SK-N-SH treated with all-trans-retinoic acid at 6 μM for 48 hours (cell line): ENCODE measurements around the gene ZNF814.

Source experiments
- ATAC-seq: fragments of 200-7000 bp; cut with Tn5 transposase; 3 replicates; pipeline ENCODE4 v1.9.1; 2020; ENCODE audit warnings: mild to moderate bottlenecking, moderate library complexity
- ARNTL ChIP-seq: fragments of 450-650 bp; formaldehyde crosslinking; IDR thresholded peaks from 2 replicates; pipeline ENCODE4 v1.5.0; 2020; ENCODE audit warnings: low read depth, mild to moderate bottlenecking, moderate library complexity, borderline replicate concordance
- BACH2 ChIP-seq: fragments of 250-450 bp; sonication (Bioruptor Pico); IDR thresholded peaks from 2 replicates; pipeline ENCODE4 v1.9.0; 2021; ENCODE audit warnings: mild to moderate bottlenecking, borderline replicate concordance
- CSDC2 ChIP-seq: fragments of 250-450 bp; sonication (Bioruptor Pico); IDR thresholded peaks from 2 replicates; pipeline ENCODE4 v1.5.0; 2020; ENCODE audit warnings: mild to moderate bottlenecking, moderate library complexity
- ESRRG ChIP-seq: fragments of 250-450 bp; sonication (Bioruptor Pico); IDR thresholded peaks from 2 replicates; pipeline ENCODE4 v1.6.1; 2021; ENCODE audit warnings: mild to moderate bottlenecking
- GLIS3 ChIP-seq: fragments of 250-450 bp; sonication (Bioruptor Pico); IDR thresholded peaks from 2 replicates; pipeline ENCODE4 v1.5.0; 2020; ENCODE audit warnings: mild to moderate bottlenecking, moderate library complexity
- OSR1 ChIP-seq: fragments of 250-450 bp; sonication (Bioruptor Pico); IDR thresholded peaks from 2 replicates; pipeline ENCODE4 v1.8.0; 2022; ENCODE audit warnings: moderate library complexity, mild to moderate bottlenecking, inconsistent platforms
- PPARA ChIP-seq: fragments of 250-450 bp; sonication (Bioruptor Pico); IDR thresholded peaks from 2 replicates; pipeline ENCODE4 v1.5.0; 2020; ENCODE audit warnings: mild to moderate bottlenecking, borderline replicate concordance
- RARB ChIP-seq: fragments of 250-450 bp; sonication (Bioruptor Pico); IDR thresholded peaks from 2 replicates; pipeline ENCODE4 v1.8.0; 2021; ENCODE audit warnings: mild to moderate bottlenecking, moderate library complexity
- SNAI2 ChIP-seq: fragments of 250-450 bp; sonication (Bioruptor Pico); IDR thresholded peaks from 2 replicates; pipeline ENCODE4 v1.5.0; 2020; ENCODE audit warnings: mild to moderate bottlenecking, moderate library complexity
- TCF4 ChIP-seq: fragments of 250-450 bp; sonication (Bioruptor Pico); IDR thresholded peaks from 2 replicates; pipeline ENCODE4 v1.8.0; 2021; ENCODE audit warnings: mild to moderate bottlenecking, moderate library complexity, borderline replicate concordance
- TOX ChIP-seq: fragments of 250-450 bp; sonication (Bioruptor Pico); IDR thresholded peaks from 2 replicates; pipeline ENCODE4 v1.8.0; 2021; ENCODE audit warnings: mild to moderate bottlenecking, moderate library complexity, borderline replicate concordance
- ZC3H10 ChIP-seq: fragments of 250-450 bp; sonication (Bioruptor Pico); IDR thresholded peaks from 2 replicates; pipeline ENCODE4 v1.5.1; 2021; ENCODE audit warnings: mild to moderate bottlenecking, moderate library complexity
- ZFP3 ChIP-seq: fragments of 250-450 bp; sonication (Bioruptor Pico); IDR thresholded peaks from 2 replicates; pipeline ENCODE4 v1.5.0; 2020; ENCODE audit warnings: mild to moderate bottlenecking, moderate library complexity
- ZFP30 ChIP-seq: fragments of 450-650 bp; formaldehyde crosslinking; IDR thresholded peaks from 2 replicates; pipeline ENCODE4 v1.5.0; 2022; ENCODE audit warnings: mild to moderate bottlenecking, moderate library complexity
- ZNF565 ChIP-seq: fragments of 450-650 bp; formaldehyde crosslinking; conservative IDR thresholded peaks from 2 replicates; pipeline ENCODE4 v1.5.0; 2020; ENCODE audit warnings: low read depth, mild to moderate bottlenecking, moderate library complexity
- ZNF70 ChIP-seq: fragments of 450-650 bp; formaldehyde crosslinking; IDR thresholded peaks from 2 replicates; pipeline ENCODE4 v1.5.0; 2020; ENCODE audit warnings: mild to moderate bottlenecking, moderate library complexity
- ZNF8 ChIP-seq: fragments of 450-650 bp; formaldehyde crosslinking; IDR thresholded peaks from 2 replicates; pipeline ENCODE4 v1.5.0; 2020; ENCODE audit warnings: mild to moderate bottlenecking, moderate library complexity
- TF ChIP-seq, protein P1 (sequence below): fragments of 250-450 bp; sonication (Bioruptor Pico); IDR thresholded peaks from 2 replicates; pipeline ENCODE4 v1.8.0; 2021; ENCODE audit warnings: low read depth, mild to moderate bottlenecking, moderate library complexity, borderline replicate concordance
- TF ChIP-seq, protein P2 (sequence below): fragments of 250-450 bp; sonication (Bioruptor Pico); IDR thresholded peaks from 2 replicates; pipeline ENCODE4 v1.5.1; 2020; ENCODE audit warnings: low read depth, mild to moderate bottlenecking, moderate library complexity
- TF ChIP-seq, protein P3 (sequence below): fragments of 250-450 bp; sonication (Bioruptor Pico); IDR thresholded peaks from 2 replicates; pipeline ENCODE4 v1.8.0; 2020; ENCODE audit warnings: mild to moderate bottlenecking, moderate library complexity, borderline replicate concordance

ZNF814 gene

DNA sequence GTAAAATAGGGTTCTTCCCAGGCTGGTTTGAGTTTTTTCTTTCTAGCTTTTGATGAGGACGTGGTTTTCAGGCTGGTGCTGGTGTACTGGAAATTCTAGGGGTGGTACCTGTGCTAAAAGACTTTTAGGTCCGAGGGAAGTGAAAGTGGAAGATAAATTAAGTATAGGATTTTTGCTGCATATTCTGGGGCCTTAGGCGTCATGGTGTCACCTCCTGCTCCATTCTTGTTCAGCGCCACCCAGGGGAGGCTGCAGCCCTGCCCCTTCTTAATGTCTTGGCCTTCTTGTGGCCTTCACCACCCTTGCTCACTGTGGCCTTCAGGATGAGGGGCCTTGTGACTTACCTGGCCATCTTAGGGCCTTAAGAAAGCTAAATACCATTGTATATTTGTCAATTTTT lies 86.6 kb downstream of the ZNF814 start:
- no peak for ATAC-seq

DNA sequence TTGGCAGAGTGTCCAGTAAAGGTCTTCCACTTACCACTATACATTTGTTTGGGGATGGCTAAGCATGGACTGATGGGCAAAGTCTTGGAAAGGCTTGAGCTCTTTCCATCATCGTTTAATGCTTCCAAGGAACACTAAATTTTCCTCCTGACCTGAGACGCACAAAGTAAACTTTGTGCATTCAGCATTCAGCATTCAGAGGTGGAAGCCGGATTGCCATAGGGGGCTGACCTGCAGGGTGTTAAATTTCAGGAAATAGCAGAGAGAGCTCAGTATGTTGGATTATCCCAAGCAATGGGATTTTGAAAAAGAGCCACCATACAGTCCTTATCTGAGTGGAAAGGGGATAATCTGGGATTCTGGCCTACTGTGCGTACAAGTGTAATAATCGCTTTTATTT lies 88.1 kb downstream of the ZNF814 start:
- no peak for TF ChIP-seq ZFP3 (CRISPR knock-in tag)
- no peak for ATAC-seq

More for the DNA sequence above, 86.6 kb downstream of the ZNF814 start:
- TF ChIP-seq OSR1 (no peak), PPARA (CRISPR knock-in tag) (no peak), ZFP3 (CRISPR knock-in tag) (no peak), TOX (no peak), ESRRG (no peak), ZFP30 (no peak), RARB (CRISPR knock-in tag) (no peak), ZNF8 (CRISPR knock-in tag) (no peak), GLIS3 (CRISPR knock-in tag) (no peak), TCF4 (CRISPR knock-in tag) (no peak), ZNF70 (CRISPR knock-in tag) (no peak), BACH2 (no peak), ZC3H10 (no peak), ARNTL (CRISPR knock-in tag) (no peak), SNAI2 (no peak), CSDC2 (CRISPR knock-in tag) (no peak), ZNF565 (CRISPR knock-in tag) (no peak)
- TF ChIP-seq, protein P1, sequence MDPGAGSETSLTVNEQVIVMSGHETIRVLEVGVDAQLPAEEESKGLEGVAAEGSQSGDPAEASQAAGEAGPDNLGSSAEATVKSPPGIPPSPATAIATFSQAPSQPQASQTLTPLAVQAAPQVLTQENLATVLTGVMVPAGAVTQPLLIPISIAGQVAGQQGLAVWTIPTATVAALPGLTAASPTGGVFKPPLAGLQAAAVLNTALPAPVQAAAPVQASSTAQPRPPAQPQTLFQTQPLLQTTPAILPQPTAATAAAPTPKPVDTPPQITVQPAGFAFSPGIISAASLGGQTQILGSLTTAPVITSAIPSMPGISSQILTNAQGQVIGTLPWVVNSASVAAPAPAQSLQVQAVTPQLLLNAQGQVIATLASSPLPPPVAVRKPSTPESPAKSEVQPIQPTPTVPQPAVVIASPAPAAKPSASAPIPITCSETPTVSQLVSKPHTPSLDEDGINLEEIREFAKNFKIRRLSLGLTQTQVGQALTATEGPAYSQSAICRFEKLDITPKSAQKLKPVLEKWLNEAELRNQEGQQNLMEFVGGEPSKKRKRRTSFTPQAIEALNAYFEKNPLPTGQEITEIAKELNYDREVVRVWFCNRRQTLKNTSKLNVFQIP: no peak
- TF ChIP-seq, protein P2, sequence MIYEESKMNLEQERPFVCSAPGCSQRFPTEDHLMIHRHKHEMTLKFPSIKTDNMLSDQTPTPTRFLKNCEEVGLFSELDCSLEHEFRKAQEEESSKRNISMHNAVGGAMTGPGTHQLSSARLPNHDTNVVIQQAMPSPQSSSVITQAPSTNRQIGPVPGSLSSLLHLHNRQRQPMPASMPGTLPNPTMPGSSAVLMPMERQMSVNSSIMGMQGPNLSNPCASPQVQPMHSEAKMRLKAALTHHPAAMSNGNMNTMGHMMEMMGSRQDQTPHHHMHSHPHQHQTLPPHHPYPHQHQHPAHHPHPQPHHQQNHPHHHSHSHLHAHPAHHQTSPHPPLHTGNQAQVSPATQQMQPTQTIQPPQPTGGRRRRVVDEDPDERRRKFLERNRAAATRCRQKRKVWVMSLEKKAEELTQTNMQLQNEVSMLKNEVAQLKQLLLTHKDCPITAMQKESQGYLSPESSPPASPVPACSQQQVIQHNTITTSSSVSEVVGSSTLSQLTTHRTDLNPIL (CRISPR knock-in tag): no peak
- TF ChIP-seq, protein P3, sequence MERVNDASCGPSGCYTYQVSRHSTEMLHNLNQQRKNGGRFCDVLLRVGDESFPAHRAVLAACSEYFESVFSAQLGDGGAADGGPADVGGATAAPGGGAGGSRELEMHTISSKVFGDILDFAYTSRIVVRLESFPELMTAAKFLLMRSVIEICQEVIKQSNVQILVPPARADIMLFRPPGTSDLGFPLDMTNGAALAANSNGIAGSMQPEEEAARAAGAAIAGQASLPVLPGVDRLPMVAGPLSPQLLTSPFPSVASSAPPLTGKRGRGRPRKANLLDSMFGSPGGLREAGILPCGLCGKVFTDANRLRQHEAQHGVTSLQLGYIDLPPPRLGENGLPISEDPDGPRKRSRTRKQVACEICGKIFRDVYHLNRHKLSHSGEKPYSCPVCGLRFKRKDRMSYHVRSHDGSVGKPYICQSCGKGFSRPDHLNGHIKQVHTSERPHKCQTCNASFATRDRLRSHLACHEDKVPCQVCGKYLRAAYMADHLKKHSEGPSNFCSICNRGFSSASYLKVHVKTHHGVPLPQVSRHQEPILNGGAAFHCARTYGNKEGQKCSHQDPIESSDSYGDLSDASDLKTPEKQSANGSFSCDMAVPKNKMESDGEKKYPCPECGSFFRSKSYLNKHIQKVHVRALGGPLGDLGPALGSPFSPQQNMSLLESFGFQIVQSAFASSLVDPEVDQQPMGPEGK: no peak
